ENCODE measurements around the gene BAG1.

DNA sequence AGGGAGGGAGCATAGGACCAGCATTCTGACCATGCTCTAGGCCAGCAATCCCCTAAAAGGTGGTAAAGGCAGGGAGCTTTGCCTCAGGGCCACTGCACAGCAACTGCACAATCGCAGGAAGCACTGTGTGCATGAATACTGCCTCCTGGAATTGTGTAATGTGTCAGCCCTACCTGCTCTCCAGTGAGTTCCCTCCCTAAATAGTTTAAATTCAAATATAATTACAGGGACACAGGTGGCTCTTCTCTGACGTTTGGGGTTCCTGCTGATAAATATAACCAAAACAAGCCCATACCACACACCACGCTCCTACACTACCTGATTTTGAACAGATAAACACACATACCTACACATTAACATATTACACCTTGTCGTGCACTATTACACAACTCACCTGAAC, 9.0 kb downstream of the BAG1 start:
- TF ChIP-seq ARNT (IDR thresholded peaks at IDR 0.05) (no peak), FOXM1 (IDR thresholded peaks at IDR 0.05; ENCODE audit: borderline replicate concordance) (no peak)

Measured in HEK293T (cell line).